Stimulated activated CD4-positive, alpha-beta T cell treated with anti-CD3 and anti-CD28 coated beads, Interleukin-15, amount 100 ng/mL, for 24 hours (primary cell): ENCODE results near the gene FBXW12.

Source experiments
- DNase-seq: peaks from one replicate; pipeline ENCODE4 v3.0.0-alpha.2; 2020

Gene FBXW12

GRCh38 chr3:48408823-48409281, 36.8 kb downstream of the FBXW12 start:
- peak; percentile 3 for DNase-seq

DNA sequence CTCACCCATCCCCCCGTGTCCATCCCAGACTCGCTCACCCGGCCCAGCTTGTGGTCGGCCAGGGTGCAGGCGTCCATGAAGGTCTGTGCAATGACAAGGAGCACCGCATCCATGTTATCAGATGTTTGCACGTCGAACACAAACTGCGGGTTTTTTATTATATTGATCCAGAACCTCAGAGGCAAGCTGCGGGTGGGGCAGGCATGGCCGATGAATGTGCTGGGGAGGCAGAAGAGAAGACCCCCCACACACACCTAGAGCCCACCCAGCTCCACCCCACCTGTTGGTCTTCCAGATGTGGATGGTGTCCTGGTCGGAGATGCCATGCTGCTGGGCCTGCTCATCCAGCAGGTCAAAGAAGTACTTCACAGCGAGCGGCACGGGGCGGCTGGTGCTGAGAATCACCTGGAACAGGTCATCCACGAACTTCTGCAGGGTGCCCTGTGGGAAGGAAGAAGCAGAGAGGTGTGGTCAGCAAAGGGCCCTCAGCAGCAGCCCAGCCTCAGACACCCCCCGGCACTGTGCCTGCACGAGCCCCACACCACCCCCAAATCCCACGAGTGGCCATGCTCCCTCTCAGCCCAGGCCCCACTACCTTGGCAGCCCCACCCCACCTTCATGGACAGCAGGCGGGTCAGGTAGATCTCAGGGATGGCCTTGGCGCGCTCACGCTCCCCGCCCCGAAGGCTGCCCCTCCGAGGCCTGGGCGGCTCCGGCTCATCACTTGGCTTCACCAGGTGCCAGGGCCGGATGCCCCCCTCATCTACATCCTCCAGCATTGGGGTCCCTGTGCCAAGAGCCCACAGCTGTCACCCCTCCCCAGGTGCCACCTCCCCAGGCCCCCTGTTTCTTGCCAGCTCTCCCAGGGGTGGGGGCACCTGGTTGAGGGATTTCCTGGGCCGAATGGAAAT, 37.5 kb downstream of the FBXW12 start:
- DNase-seq, result peak; percentile 1

DNA sequence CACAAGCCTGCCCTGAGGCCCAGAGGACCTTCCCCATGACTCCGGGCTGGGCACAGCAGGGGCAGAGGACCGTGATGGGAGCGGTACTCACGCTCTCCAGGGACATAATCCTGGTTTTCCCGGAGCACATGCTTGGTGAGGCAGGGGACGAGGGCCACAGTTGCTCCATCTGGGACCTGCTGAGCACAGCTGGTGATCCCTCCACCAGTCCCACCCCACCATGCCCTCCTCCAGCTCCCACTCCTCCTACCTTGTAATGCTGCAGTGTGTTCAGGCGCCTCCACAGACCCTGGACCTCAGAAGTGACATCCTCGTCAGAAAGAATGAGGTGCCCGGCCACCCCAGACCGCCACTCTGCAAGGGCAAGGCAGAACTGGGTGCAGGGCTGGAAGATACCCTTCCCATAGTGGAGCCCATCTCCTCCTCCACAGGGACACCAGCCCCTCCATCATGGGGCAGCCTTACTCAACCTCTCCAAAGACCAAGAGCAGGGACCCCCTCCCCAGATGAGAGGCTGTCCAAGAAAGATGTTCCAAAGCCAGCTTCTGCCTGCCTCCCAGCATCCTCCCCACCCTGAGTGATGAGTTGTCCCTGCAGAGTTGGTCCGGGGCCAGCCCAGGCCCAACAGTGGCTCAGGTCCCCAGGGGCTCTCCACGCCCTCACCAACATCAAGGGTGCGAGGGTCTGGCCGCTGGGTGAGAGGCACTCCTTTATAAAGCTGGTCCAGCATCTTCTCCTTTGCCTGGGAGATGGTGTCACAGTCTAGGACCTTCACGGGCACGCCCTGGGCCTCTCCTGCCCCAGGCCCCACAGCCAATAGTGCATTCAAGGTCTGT, 38.4 kb downstream of the FBXW12 start:
- DNase-seq, result no peak

GRCh38 chr3:48411041-48411588, 39.1 kb downstream of the FBXW12 start:
- DNase-seq, result no peak

DNA sequence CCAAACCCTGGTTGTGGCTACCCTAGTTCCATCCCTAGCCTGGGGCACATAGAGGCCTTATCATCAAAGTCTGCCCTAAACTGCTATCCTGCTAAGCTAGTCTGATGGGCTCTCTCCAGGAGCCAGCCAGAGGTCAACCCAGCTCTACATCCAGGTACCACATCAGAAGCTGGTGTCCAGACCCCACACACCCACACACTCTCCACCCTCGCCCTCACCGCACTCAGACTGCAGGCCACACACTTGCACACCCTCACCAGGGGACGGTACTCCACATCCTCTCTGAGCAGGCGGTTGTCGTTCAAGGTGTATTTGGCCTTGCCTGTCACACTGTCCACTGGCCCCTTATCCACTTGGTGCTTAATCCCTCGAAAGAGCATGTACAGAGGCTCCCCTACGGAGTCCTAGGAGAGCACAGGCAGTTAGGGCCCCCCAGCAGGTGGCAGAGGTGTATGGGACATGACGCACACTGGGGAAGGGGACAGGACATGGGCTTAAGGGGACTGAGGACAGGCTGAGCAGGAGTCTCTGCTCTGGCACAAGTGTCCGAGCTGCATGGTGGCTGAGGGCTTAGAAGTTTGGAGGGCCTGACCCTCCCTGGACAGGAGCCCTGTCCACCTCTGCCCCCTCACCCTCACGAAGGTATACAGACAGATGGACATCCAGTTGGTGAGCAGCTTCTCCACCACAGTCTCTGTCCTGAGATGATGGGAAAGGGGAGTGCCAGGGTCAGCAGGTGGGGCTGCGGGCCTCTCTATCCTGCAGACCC, 39.8 kb downstream of the FBXW12 start:
- no peak for DNase-seq

- no peak for DNase-seq
Observed at GRCh38 chr3:48412375-48413001, 40.5 kb downstream of the FBXW12 start.

DNA sequence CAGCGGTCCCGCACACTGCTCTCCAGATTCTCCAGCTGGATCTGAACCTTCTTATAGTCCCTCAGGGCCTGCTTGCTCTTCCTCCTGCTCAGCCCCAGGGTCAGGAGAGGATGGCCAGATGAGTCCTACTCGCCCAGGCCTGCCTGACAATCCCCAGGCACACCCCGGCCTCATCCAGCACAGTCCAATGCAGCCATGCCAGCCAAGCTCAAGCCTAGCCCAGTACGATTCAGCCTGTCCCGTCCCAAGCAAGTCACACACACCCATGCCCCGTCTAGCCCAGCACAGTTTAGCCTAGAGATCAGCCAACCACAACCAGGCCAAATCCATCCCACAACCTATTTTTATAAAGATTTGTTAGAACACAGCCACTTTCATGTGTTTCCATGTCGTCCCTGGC, 41.1 kb downstream of the FBXW12 start:
- no peak for DNase-seq

- DNase-seq, result no peak
Observed at GRCh38 chr3:48413611-48414010, 41.6 kb downstream of the FBXW12 start.

DNA sequence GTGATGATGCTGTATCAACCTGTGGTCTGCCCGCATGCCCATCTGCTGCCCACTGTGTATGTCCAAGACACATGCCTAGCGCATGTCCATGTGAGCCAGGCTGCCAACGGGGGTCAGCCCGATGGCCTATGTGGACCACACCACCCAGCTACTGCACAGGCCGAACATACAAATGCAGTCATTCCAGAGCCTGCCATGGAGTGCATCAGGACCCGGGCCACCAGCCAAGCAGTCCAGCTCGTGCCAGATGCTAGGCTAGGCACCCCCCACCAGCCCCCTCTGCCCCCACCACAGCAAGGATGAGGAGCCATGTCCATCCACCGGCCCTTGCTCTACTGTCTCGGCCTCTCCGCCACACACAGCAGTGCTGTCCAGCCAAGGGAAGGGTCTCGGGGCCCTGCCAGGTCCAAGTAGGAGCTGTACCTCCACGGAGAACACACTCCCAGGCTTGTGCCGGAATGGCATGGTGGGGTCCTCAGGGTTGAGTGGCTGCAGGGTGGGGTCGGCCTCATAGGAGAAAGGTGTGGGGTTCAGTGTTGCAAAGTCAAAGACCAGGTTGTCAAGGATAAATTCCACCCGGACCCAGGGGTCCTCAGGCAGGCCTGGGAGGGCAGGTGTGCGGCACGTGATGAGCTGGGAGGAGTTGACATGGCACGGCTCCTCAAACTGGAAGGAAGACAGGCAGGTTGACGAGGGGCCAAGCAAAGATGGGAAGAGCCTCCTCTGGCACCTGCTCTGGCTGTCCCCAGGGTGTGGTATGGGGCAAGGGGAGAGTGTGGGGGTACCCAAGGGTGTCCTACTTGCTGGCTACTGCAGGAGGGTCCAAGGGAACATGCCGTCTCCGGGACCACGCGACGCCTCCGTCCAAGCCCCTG, 42.6 kb downstream of the FBXW12 start:
- DNase-seq, result no peak

DNA sequence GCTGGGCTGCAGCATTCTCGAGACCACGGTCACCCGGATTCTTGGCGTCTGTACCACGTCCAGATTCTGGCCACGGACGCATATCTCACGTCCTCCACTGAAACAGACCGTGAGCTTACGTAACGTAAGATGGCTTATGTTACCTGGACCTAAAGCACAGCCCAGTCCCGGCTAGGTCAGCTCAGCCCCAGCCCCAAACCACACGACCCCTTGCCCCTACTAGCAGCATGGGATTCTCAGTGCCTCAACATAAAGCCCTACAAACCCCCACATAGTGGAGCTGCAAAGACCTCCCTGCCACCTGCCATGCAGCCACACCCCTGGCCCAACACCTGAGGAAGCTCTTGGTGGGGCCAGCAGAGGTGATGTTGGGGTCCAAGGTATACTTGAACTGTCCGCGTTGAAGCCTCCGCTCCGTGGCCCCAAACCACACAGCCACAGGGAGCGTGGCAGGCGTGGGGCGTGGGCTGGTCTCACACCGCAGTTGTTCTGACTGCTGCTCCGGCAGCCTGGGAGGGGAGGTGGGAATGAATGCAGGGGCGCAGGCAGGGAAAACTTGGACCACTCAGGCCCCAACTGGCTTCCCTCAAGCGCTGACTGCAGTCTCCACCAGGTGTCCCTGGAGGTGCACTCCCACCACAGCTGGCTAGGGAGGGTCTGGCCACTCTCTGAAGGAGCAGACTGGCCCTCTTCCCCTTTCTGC, 43.4 kb downstream of the FBXW12 start:
- DNase-seq, result no peak

GRCh38 chr3:48416091-48416505, 44.1 kb downstream of the FBXW12 start:
- DNase-seq, result no peak

DNA sequence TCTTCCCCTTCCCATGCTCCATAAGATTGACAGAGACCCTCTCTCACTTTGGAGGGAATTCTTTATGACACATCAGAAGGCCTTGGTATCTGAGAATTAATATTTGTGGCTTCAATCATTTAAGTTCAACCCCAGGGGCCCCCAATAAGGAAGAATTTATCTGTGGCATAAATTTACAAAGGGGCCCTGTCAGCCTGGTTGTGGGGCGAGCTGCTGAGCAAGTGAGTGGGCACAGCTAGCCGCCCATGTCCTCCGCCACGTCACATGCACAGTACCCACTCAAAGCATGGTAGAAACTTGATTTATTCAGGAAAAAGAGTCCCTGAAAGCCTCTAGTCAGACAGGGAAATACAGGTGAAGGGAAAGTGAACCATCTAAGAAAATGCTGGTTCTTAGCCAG, 44.5 kb downstream of the FBXW12 start:
- DNase-seq, result no peak

DNA sequence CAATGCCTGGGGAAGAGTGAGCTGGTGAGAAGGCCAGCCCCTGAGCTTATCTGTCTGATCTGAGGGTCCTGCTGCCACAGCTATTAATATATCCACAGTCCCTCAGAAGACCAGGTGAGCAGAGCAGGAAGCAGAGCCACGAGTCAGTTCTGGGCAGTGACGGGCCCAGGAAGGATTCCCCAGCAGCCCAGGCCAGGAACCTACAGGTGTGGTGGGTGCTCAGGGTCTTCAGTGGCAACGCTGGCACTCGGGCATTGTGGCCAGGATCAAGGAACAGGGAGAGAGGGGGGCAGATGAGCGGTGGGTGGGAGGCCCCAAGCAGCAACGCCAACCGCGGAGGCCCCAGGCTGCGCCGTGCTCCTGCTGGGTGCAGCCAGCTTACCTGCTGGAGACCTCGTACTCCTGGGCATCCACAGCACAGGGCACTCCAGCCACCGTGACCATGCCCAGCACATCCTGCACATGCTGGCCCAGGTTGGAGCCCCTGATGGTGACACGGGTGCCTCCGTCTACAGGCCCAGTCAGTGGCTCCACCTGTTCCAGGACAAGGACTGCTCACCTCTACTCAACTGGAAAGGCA, 45.6 kb downstream of the FBXW12 start:
- no peak for DNase-seq

GRCh38 chr3:48418140-48418539, 46.1 kb downstream of the FBXW12 start:
- no peak for DNase-seq

GRCh38 chr3:48418651-48419050, 46.6 kb downstream of the FBXW12 start:
- DNase-seq, result no peak

- DNase-seq, result no peak
Observed at GRCh38 chr3:48419149-48419548, 47.1 kb downstream of the FBXW12 start.

GRCh38 chr3:48419597-48419996, 47.6 kb downstream of the FBXW12 start:
- no peak for DNase-seq

DNA sequence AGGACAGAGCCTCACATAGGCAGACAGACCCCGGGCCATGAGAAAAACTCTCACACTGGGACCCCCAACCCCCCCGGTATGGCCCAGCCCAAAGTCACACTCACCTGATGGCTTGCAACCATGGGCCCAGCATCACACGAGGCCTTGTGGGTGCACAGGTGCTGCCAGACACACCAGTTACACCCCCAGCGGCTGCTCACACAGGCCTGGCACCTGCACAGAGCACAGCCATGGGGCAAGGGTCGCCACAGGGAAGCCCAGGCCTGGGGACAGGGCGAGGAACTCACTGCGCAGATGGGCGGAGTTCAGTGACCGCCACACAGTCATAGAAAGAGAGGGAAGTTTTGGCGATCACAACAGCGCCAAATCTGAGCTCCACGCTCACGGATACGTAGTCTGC, 48.5 kb downstream of the FBXW12 start:
- no peak for DNase-seq

DNA sequence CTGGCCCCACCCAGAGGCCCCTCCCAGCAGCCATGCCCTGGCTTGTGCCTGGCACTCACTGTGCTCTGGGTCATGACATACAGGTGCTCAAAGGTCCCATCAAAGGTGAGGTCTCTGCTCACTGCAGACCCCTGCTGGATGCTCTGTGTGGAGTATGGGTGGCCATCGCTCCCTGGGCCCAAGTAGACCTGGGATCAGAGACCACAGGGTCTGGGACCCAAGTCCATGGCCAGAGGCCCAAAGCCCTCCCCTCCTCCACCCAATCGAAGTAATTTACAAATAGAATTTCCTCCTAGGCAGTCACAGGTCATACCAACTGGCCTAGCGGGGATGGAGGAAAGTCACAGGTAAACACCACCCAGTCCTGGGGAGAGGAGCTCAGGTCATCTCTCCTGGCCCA, 50.3 kb downstream of the FBXW12 start:
- DNase-seq, result no peak

GRCh38 chr3:48422681-48423080, 50.7 kb downstream of the FBXW12 start:
- no peak for DNase-seq
